ENCODE measurements around the gene GPATCH4.
"Not testable (repeated sequence)": the region's sequence is repeated elsewhere in the genome, so short reads cannot be mapped to it uniquely, and the experiment has no call there.

The GPATCH4 gene

DNA sequence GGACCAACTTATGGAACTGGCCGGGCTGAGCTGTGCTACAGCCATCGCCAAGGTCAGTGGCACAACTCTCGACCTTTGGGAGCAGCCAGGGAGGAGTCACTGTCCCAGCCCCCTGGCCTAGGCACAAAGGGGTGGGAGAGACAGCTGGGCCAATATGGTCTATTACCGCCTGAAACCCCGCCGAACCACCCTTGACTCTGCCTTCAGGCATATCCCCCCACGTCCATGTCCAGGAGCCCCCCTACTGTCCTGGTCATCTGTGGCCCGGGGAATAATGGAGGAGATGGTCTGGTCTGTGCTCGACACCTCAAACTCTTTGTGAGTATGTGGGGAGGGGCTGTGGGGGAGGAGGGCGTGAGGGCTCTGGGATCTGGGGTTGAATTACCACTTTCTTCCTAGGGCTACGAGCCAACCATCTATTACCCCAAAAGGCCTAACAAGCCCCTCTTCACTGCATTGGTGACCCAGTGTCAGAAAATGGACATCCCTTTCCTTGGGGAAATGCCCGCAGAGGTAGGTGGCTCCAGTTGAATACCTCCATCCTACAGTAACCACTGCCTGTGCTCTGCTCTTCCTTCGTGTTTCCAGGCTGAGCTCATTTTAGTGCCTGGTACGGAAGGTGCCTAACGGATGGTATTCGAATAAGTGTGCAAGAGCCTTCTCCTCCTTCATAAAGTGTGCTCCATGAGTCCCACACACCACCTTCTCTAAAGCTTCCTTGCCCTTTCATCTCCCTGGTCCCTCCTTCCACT, 8.9 kb downstream of the GPATCH4 start:
- Histone ChIP-seq H3K4me2 (peak overlapping the region; percentile 86), H3K27ac (peak overlapping the region; percentile 95), H3K4me1 (peaks cover 42% of the 10 kb centered on the region), H4K20me1 (peaks cover 17% of the 10 kb centered on the region), H3K9ac (peak overlapping the region; percentile 96), H3K9me3 (no peaks in the 10 kb centered on the region), H3K4me3 (peak overlapping the region; percentile 90), H3K27me3 (no peaks in the 10 kb centered on the region), H3K36me3 (peaks cover 55% of the 10 kb centered on the region)
- no peak for TF ChIP-seq Cebpa-rat (IDR thresholded peaks at IDR 0.05)

DNA sequence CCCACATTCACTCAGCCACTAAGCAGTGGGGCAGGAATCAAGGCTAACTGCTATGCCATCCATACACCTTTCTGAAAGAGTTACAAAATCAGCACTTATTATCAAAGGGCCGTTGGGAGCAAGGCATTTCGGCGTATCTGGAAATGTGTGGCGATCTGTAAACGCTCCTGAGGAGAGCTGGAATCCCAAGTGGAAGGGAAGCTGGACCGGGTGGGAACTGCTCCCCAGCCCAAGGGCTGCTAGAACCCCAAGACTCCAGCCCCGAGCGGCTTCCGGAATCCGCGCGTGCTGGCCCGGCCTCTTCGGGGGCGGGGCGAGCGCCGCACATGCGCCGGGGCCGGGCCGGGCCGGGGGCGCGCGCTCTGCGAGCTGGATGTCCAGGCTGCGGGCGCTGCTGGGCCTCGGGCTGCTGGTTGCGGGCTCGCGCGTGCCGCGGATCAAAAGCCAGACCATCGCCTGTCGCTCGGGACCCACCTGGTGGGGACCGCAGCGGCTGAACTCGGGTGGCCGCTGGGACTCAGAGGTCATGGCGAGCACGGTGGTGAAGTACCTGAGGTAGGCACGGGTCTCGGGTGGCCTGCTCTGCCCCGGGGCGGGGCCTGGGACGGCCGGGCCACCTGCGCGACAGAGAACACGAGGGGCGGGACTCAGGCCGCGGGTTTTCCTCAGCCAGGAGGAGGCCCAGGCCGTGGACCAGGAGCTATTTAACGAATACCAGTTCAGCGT, 9.7 kb downstream of the GPATCH4 start, which contains the start of gene NAXE:
NAXE (plus strand) TSS at position 345 of the 726 bp plus-strand sequence; CDS start at position 374, 29 bp downstream.
- H3K36me3 ChIP-seq, result peaks cover 55% of the 10 kb centered on the region
- H3K4me1 ChIP-seq, result peaks cover 42% of the 10 kb centered on the region
- no peak for TF ChIP-seq Cebpa-rat (IDR thresholded peaks at IDR 0.05)
- H3K4me3 ChIP-seq, result peak within 1 kb of the TSS; percentile 90
- H3K27ac ChIP-seq, result peak within 1 kb of the TSS; percentile 95
- H3K27me3 ChIP-seq, result no peaks in the 10 kb centered on the region
- H3K9me3 ChIP-seq, result no peaks in the 10 kb centered on the region
- peak within 1 kb of the TSS; percentile 86 for H3K4me2 ChIP-seq
- peak within 1 kb of the TSS; percentile 96 for H3K9ac ChIP-seq
- peaks cover 13% of the 10 kb centered on the region for H4K20me1 ChIP-seq

DNA sequence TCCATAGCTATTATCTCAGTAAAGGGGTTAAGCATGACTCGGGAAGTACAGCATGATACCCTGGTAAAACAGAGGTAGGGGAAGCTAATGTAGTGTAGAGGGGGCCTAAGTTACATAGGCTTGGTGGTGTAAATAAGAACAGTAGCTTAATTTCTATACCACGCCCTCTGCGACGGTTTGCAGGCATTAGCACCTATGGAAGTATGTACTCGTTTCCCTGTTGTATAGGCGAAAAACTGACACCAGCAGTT, 10.2 kb downstream of the GPATCH4 start:
- Histone ChIP-seq H4K20me1 (peaks cover 13% of the 10 kb centered on the region), H3K36me3 (peaks cover 55% of the 10 kb centered on the region), H3K9me3 (no peaks in the 10 kb centered on the region), H3K9ac (peak overlapping the region; percentile 96), H3K4me2 (peak overlapping the region; percentile 86), H3K4me3 (peak overlapping the region; percentile 90), H3K4me1 (peaks cover 42% of the 10 kb centered on the region), H3K27me3 (no peaks in the 10 kb centered on the region), H3K27ac (peak overlapping the region; percentile 95)
- TF ChIP-seq Cebpa-rat (IDR thresholded peaks at IDR 0.05), result no peak

DNA sequence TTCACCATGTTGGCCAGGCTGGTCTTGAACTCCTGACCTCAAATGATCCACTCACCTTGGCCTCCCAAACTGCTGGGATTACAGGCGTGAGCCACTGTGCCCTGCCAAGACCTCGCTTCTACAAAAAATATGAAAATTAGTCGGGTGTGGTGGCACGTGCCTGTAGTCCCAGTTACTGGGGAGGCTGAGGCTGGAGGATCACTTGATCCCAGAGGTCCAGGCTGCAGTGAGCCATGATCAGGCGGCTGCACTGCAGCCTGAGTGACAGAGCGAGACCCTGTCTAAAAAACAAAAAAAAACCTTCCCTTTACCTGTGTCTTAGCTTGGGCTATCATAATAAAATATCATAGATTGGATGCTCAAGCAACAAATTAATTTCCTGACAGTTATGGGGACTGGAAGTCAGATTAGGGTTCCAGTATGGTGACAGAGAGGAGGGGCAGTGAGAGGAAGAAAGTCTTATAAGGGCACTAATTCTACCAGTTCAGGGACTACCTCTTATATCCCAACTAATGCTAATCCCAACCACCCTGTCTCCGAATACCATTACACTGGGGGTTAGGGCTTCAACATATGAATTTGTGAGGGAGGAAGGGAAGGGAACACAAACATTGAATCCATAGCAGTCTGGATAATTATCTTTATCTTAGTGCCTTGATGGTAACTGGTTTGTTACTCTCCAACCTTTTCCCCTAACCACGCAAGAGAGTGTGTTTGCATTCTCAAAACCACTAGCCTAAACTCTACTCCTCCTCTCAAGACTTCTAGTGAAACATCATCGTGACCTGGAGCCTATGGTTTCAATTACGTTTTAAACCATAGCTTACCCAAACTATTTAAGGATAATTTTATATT, 10.7 kb downstream of the GPATCH4 start:
- H3K27me3 ChIP-seq, result no peaks in the 10 kb centered on the region
- peak overlapping the region; percentile 96 for H3K9ac ChIP-seq
- peak overlapping the region; percentile 95 for H3K27ac ChIP-seq
- H3K36me3 ChIP-seq, result peaks cover 55% of the 10 kb centered on the region
- no peak for TF ChIP-seq Cebpa-rat (IDR thresholded peaks at IDR 0.05)
- H3K4me3 ChIP-seq, result peak overlapping the region; percentile 90
- peaks cover 19% of the 10 kb centered on the region for H4K20me1 ChIP-seq
- H3K9me3 ChIP-seq, result no peaks in the 10 kb centered on the region
- H3K4me1 ChIP-seq, result peaks cover 43% of the 10 kb centered on the region
- H3K4me2 ChIP-seq, result peak overlapping the region; percentile 86

DNA sequence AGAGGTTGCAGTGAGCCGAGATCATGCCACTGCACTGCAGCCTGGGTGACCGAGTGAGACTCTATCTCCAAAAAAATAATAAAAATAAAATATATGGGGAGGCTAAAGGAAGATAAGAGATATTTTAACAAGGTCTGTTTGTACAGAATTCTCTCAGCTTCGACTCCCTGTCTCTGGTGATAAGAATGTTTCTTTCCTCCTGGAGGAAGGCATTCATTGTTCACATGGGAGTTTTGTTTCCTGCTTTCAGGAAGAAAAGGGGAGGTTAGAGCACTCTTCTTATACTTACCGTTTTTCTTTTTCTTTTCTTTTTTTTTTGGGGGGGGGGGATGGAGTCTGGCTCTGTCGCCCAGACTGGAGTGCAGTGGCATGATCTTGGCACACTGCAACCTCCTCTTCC, 11.7 kb downstream of the GPATCH4 start:
- Histone ChIP-seq H3K4me1 (peaks cover 50% of the 10 kb centered on the region), H3K4me3 (no peak overlapping the region), H3K27me3 (no peaks in the 10 kb centered on the region), H4K20me1 (peaks cover 29% of the 10 kb centered on the region), H3K9me3 (no peaks in the 10 kb centered on the region), H3K36me3 (peaks cover 55% of the 10 kb centered on the region), H3K27ac (no peak overlapping the region), H3K4me2 (no peak overlapping the region), H3K9ac (no peak overlapping the region)
- no peak for TF ChIP-seq Cebpa-rat (IDR thresholded peaks at IDR 0.05)

DNA sequence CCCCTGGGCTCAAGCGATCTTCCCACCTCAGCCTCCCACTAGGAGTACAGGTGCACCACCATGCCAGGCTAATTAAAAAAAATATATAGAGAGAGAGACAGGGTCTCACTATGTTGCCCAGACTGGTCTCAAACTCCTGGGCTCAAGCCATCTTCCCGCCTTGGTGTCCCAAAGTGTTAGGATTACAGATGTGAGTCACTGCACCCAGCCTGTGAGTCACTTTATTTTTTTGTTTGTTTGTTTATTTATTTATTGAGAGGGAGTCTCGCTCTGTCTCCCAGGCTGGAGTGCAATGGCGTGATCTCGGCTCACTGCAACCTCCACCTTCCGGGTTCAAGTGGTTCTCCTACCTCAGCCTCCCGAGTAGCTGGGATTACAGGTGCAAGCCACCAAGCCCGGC, 13.4 kb downstream of the GPATCH4 start:
- H3K4me3 ChIP-seq, H3K9me3 ChIP-seq, H3K4me2 ChIP-seq, H3K27ac ChIP-seq, H3K9ac ChIP-seq, H3K27me3 ChIP-seq: not testable (repeated sequence)
- Histone ChIP-seq H3K4me1 (peaks cover 48% of the 10 kb centered on the region), H4K20me1 (peaks cover 33% of the 10 kb centered on the region), H3K36me3 (peaks cover 40% of the 10 kb centered on the region)

DNA sequence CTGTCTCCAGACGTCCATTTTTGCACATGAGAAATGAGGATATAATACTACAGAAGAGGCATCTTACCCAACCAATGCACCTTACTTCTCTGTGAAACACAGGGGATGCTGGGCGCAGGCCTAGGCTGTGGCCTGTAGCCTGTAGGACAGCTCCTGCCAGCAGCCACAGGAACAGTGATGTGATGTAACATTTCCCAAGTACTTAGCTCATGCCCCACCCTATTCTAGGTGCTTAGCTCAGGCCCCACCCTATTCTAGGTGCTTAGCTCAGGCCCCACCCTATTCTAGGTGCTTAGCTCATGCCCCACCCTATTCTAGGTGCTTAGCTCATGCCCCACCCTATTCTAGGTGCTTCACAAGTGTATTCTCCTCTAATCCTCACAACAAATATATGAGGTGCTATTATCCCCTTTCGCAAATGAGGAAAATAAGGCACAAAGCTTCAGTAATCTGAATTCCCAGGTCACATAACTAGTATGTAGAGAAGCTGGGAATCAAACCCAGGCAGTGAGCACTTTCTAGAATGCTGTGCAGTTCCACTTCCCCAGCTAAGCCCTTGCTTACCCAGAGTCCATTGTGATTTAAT, 14.3 kb downstream of the GPATCH4 start:
- H3K4me3 ChIP-seq, result no peak overlapping the region
- H3K36me3 ChIP-seq, result peaks cover 36% of the 10 kb centered on the region
- no peaks in the 10 kb centered on the region for H3K27me3 ChIP-seq
- no peak overlapping the region for H3K4me2 ChIP-seq
- peaks cover 39% of the 10 kb centered on the region for H3K4me1 ChIP-seq
- H3K27ac ChIP-seq, result no peak overlapping the region
- H3K9me3 ChIP-seq, result no peaks in the 10 kb centered on the region
- H4K20me1 ChIP-seq, result peaks cover 27% of the 10 kb centered on the region
- no peak overlapping the region; the same call in 1 of the 2 replicates for H3K9ac ChIP-seq
- no peak for TF ChIP-seq Cebpa-rat (IDR thresholded peaks at IDR 0.05)

DNA sequence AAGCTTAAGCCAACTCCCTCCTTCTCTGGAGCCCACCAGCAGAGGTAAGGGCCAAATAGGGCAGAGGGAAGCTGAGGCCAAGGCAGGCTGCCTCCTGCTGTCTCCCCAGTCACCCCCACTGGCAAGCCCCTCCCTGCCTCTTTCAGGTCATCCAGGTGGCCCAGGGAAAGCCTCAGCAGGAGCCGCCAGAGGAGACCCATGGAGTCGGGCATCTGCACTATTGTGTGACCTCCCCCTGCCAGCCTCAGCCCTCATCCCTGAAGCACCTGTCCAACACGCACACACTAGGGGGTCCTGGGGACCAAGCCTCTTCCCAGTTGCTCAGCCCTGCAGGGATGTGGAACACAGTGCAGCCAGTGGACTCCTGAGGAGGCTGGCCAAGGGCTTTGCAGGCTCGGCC, 15.0 kb downstream of the GPATCH4 start:
- Histone ChIP-seq H3K36me3 (peaks cover 36% of the 10 kb centered on the region), H3K9ac (no peak overlapping the region; the same call in 1 of the 2 replicates), H3K9me3 (no peaks in the 10 kb centered on the region), H3K4me1 (peaks cover 41% of the 10 kb centered on the region), H3K27me3 (no peaks in the 10 kb centered on the region), H3K4me3 (no peak overlapping the region), H3K4me2 (no peak overlapping the region), H3K27ac (no peak overlapping the region), H4K20me1 (peaks cover 27% of the 10 kb centered on the region)
- TF ChIP-seq Cebpa-rat (IDR thresholded peaks at IDR 0.05), result no peak

DNA sequence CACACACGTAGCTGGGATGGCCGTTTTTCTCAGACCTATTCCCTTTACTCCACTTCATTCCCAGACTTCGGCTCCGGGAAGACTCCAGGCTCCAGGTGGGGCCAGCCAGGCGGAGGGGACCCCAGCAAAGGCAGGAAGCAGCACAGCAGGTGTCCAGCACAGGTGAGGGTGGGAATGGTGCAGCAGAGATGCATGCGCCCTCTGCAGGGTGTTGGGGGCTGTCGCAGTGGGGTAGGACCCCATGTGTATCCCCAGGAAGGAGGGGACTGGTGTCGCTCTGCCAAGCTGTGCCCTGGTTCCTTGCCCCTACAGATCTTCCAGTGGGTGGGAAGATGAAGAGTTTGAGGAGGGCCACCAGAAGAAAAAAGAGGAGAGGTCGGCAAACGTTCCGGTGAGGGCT, 16.5 kb downstream of the GPATCH4 start:
- no peak for TF ChIP-seq Cebpa-rat (IDR thresholded peaks at IDR 0.05)
- peak overlapping the region; percentile 99 for H3K4me2 ChIP-seq
- peak overlapping the region; percentile 99 for H3K27ac ChIP-seq
- peak overlapping the region; percentile 97; the same call in 1 of the 2 replicates for H3K9ac ChIP-seq
- H3K4me1 ChIP-seq, result peaks cover 46% of the 10 kb centered on the region
- no peak overlapping the region for H3K4me3 ChIP-seq
- no peaks in the 10 kb centered on the region for H3K27me3 ChIP-seq
- H3K36me3 ChIP-seq, result peaks cover 36% of the 10 kb centered on the region
- peaks cover 27% of the 10 kb centered on the region for H4K20me1 ChIP-seq
- no peaks in the 10 kb centered on the region for H3K9me3 ChIP-seq
